Fibroblast of lung (primary cell): ENCODE measurements around the gene IBSP.

ENCODE experiments used
- CTCF ChIP-seq, 2 donors: IDR thresholded peaks in 1 of 2; conservative IDR thresholded peaks in 1 of 2; 1 replicate in 1 of 2; 2 replicates in 1 of 2; pipeline ENCODE4 v1.5.1; 2011 to 2012; ENCODE audit warnings: low read length in 2 of 2, control low read depth in 1 of 2, inconsistent platforms in 1 of 2, low read depth in 1 of 2, mild to moderate bottlenecking in 1 of 2
- EZH2 ChIP-seq: IDR thresholded peaks from 2 replicates; pipeline ENCODE4 v1.5.1; 2012; ENCODE audit warnings: low read length, control low read depth, mild to moderate bottlenecking; ENCODE audit errors: missing control alignments

GRCh38 chr4:87851953-87852352 lies 52.6 kb downstream of the IBSP start:
- no peak for TF ChIP-seq EZH2
- TF ChIP-seq CTCF (conservative IDR thresholded peaks at IDR 0.05 in 1 of 2, IDR thresholded peaks at IDR 0.05 in 1 of 2; ENCODE audit: low read depth in 1 of 2, low read length in 2 of 2): no peak
